HG03558 (cell line): ENCODE measurements around the gene CIITA.
"Not testable (repeated sequence)": the region's sequence is repeated elsewhere in the genome, so short reads cannot be mapped to it uniquely, and the experiment has no call there.

Experiments used
- ATAC-seq: cut with Tn5 transposase; IDR thresholded peaks from one replicate; pipeline ENCODE4 v1.9.1; 2021; ENCODE audit warnings: moderate number of reproducible peaks; ENCODE audit not compliant: unreplicated experiment; ENCODE audit errors: extremely low read depth

CIITA gene

DNA sequence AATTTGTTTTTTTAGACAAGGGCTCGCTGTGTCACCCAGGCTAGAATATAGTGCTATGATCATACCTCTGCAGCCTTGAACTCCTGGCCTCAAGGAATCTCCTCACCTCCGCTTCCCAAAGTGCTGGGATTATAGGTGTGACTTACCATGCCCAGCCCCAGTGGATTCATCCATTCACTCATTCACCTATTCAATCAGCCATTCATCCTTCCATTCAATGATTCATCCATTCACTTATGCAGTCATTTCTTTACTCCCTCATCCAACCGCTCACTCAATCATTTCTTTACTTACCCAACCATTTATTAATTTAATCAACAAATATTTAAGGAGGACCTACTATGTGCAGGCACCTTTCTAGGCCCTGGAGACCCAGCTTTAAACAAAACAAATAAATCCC is 39.5 kb downstream of the CIITA start:
- ATAC-seq: no peak

DNA sequence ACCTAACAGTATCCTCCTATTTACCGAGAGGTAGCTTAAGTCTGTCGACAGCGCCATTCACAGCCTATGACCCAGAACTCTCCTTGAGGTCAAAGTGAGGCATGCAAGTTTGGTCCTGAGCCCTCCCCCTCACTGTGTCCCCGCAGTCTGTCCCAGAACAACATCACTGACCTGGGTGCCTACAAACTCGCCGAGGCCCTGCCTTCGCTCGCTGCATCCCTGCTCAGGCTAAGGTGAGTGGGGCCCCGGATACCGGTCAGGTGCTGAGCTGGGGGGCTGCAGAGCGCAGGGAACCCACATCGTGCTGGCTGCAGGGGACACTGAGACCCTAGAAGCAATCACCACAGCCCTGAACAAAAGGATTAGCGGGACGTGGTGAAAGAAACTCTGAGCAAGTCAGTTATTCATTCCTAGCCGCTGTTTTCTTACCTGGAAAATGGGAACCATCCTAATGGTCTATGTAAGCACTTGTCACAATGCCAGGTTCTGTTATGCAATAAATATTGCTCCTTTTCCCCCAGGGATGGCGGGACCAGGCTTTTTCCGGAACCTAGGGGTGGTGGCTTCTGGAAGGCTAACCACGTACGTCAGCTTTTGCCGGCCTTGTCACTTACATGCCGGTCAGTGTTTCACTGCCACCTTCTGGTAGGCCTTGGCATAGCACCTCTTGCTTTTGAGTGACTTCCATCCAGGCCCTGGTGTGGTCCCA is 41.4 kb downstream of the CIITA start:
- ATAC-seq: no peak

DNA sequence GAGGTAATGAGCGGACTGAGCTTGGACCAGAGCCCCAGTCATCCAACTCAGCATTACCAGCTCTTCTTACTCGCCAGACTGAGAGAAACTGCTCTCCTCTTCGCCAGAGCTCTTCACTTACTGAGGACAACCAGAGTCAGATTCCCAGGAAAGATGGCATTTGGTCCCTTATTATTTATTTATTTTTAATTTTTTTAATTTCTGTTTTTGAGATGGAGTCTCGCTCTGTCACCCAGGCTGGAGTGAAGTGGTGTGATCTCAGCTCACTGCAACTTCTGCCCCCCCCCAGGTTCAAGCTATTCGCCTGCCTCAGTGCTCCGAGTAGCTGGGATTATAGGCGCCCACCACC is 42.0 kb downstream of the CIITA start:
- ATAC-seq: no peak

DNA sequence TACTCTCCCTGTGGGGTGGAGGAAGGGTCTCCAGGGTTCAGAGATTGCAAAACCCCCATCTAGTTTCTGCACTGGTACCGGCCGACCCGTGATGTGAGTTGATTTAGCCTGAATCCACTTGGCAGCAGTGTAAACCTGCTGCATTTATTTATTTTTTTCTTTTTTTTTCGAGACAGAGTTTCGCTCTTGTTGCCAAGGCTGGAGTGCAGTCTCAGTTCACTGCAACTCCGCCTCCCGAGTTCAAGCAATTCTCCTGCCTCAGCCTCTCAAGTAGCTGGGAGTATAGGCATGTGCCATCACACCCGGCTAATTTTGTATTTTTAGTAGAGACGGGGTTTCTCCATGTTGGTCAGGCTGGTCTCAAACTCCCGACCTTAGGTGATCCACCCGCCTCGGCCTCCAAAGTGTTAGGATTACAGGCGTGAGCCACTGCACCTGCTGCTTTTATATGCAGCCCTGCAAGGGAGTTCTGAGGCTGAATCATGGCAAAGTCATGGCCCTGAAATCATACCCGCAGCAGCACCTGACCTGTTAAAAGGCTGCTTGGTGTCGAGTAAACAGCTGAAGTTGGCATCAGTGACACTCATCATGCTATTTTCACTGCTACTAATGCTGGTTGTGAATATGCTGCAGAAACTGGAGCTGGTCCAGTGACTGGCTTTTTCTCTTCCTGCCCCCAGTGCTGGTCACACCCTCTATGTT is 43.9 kb downstream of the CIITA start:
- no peak for ATAC-seq

DNA sequence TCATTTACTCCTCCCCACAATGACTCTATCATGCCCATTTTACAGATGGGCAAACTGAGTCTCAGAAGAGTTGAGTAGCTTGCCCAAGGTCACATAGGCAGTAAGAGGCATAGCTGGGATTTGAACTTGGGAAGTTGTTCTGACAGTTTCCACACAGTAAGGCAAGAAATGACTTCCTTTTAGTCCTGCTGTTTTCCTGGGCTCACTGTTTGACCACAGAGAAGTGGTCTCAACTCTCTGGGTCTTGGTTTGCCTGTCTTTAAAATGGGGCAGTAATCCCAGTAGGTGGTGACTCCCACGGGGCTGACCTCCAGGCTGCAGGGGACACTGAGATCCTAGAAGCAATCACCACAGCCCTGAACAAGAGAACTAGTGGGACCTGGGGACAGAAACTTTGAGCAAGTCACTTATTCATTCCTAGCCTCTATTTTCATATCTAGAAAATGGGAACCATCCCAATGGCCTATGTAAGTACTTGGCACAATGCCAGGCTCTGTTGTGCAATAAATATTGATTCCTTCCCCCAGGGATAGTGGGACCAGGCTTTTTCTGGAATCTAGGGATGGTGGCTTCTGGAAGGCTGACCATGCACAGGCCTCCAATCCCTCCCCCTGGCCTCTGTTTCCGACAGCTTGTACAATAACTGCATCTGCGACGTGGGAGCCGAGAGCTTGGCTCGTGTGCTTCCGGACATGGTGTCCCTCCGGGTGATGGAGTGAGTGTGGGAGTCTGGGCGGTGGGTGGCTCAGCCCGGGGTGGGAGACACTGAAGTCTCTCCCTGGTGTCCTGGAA is 44.7 kb downstream of the CIITA start:
- ATAC-seq: no peak

DNA sequence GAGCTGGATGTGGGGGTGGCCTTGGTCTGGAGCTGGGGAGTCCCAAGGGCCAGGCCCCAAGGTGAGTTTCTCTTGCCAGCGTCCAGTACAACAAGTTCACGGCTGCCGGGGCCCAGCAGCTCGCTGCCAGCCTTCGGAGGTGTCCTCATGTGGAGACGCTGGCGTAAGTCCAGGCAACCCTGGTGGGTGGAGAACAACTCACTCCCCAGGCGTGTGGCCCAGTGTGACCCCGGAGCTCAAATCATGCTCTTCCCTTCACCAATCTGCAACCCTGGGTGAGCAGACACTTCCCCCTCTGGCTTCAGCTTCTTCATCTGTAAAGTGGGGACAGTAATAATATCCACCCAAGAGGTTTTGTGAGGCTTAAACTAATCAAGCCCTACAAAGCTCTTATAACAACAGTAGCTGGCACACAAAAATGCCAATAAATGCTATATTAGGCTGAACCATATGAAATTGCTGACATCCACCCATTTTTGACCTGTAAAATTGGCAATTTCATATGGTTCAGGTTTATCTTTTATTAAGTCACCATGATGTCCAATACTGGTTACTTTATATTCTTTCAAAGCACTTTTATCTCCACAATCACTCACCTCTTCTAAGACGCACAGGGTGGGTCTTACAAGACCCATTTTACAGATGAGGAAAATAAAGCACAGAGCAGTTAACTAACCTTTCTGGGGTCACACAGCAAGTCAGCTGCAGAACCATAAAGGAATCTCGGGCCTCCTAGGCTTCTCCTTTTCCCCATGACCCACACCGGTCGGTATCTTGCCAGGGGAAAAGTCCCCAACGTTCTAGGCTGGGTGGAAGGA is 45.5 kb downstream of the CIITA start:
- ATAC-seq: no peak

DNA sequence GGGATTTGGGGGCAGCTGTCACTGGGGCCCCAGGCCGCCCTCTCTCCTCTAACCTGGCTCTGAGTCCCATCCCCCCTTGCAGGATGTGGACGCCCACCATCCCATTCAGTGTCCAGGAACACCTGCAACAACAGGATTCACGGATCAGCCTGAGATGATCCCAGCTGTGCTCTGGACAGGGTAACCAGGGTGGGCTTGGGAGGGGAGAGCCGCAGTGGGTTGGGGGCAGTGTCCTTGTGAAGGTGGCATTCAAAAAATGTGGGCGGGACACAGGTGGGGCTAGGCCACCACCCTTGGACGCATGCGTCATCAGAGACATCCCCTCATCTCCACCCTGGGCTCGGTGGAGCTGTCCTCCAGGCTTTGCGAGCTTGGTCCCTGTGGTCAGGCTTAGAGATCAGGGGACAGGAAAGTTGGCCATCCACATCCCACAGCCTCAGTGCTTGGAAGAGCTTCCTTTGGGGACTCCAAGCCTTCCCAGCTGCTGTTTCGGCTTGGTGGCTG is 46.2 kb downstream of the CIITA start:
- no peak for ATAC-seq

DNA sequence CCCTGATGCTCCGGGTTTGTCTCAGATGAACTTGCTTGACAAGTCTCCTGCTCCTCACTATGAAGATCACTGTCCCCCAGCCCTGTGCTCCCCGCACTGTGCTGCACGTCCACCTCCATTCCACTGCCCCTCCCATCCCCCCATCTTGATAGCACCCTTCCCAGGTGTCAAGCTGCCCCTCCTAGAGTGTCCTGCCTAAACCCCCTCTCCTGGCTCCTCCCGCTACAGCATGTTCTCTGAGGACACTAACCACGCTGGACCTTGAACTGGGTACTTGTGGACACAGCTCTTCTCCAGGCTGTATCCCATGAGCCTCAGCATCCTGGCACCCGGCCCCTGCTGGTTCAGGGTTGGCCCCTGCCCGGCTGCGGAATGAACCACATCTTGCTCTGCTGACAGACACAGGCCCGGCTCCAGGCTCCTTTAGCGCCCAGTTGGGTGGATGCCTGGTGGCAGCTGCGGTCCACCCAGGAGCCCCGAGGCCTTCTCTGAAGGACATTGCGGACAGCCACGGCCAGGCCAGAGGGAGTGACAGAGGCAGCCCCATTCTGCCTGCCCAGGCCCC is 46.7 kb downstream of the CIITA start:
- ATAC-seq: no peak

DNA sequence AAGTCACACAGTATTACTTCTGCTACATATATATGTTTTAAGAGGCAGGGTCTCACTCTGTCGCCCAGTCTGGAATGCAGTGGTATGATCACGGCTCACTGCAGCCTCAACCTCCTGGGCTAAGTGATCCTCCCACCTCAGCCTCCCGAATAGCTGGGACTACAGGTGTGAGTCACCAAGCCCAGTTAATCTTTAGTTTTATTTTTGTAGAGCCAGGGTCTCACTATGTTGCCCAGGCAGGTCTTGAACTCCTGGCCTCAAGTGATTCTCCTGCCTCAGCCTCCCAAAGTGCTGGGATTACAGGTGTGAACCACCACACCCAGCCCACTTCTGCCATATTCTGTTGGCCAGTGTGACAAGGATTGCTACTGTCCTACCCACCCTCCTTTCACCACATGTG is 48.3 kb downstream of the CIITA start:
- ATAC-seq: not testable (repeated sequence)

DNA sequence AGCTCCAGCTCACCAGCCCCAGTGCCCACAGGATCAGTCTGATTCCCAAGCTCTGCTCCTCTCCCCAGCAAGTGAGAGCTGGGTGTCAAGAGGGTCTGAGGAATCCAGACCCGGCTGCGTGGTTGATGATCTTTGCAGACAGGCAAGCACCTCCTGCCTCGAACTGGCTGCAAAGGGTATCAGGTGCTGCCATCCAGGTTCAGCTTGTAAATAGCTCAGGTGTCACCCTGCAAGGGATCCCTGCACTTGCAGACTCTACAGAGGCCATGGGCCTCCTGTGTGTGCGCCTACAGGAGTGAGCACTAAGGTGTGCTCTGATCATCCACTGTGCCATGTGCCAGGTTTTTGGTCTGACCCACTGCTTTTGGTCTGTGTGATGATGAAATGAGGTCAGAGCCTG is 49.1 kb downstream of the CIITA start:
- no peak for ATAC-seq

DNA sequence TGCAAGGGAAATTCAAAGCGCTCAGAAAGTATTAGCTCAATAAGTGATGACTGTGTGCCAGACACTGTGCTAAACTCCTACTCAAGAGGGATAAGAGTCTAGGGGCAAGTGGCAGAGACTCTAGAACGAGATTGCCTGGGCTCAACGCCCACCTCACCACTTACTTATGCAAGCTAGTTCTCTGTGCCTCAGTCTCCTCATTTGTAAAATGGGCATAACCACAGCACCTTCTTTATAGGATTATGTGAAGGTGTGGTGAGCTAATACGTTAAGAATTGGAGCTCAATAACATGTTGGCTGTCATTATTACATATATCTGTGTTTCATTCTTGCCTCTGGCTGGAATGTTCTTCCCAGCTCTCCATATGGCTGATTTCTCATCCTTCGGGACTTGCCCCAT is 49.9 kb downstream of the CIITA start:
- ATAC-seq: no peak

DNA sequence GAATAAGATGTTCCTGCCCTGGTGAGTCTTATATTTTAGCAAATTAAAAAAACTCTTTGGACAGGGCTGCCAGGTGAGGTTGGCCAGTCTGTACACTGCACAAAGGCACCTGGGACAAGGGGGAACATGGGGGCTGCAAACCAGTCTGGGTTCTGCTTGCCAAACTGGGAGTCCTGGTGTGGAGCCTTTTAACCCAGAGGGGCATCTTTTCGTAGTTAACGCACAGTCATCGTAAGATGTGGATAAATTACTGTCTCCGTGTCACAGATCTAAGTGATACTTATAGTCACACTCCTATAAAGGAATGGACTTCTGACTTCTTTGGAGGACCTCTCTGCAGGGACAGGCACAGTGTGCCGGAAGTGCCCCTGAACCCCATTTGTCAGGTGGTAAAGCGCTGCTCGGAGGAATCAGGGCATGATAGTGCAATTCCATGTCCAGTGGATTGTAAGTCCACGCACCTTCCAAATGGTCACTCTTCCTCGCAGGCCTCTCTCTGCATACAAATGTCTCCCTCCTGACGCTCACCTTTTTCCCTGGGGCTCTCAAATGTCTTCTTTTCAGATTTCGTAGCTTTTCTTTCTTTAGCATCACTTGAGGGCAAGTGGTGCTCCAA is 50.6 kb downstream of the CIITA start:
- no peak for ATAC-seq

DNA sequence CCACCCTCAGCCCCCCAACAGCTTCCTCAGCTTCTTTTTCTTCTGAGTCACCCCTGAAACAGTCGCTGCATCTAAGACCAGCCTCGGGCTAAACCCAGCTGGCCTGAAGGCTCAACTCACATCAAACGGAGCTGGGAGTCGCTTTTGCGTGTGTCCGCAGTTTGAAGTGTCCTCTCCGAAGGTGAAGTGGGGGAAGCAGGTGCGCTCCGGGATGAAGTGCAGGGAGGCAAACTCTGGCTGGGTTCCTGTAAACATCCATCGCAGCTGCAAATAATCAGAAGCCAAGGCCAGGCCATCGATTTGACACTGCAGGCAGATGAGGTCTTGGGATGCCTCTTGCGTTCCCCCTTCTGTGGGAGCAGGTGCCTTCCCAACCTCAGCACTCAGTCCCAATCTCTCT is 52.1 kb downstream of the CIITA start:
- ATAC-seq: not testable (repeated sequence)

DNA sequence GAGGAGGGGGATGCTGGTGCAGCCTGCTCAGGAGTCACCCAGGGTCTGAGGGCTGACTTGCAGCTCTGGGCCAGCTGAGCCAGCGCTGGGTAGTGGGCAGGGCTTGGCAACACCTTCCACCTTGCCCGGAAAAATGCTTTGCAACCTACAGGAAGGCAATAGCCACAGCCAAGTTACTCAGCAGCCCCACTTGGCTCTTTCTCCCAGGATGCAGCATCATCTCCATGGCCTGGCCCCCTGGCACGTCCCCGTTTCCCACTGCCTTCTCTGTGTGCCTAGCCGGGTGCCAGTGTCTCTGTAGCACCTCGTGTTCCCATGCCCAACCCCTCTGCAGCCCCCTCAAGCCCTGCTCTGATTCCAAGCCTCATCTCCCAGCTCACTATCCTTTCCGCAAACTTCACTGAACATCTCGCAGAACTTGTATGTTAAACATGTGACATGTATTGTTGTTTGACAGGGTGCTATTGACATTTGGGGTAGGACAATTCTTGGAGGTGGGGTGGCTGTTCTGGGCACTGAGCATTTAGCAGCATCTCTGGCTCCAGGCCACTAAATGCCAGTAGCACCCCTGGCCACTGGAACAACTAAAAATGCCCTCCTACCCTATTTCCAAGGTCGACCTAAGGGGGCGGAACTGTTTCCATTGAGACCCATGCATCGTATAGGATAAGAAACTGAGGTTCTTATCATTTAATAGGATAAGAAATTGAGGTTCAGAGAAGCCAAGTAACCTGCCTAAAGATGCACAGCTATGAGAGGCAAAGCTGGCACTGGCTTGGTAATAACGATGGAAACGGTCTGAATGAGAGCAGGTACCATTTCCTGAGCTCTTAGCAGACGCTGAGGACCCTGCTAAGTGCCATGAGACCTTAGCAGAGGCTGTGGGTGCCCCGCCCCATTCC is 53.1 kb downstream of the CIITA start:
- no peak for ATAC-seq

DNA sequence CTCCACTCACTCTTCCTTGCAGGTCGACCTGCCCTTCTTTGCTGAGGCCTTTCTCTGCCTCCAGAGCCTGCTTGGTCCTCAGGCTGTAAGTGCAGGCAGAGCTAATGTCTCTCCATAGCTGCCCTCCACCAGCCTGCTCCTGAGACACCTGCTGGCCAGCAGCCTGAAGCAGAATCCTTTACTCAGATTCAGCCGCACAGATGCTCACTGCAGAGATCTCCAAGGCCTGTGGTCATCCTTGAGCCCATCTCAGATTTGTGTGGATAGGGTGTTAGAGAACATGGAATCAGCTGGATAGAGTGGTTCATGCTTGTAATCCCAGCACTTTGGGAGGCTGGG is 53.7 kb downstream of the CIITA start:
- no peak for ATAC-seq

DNA sequence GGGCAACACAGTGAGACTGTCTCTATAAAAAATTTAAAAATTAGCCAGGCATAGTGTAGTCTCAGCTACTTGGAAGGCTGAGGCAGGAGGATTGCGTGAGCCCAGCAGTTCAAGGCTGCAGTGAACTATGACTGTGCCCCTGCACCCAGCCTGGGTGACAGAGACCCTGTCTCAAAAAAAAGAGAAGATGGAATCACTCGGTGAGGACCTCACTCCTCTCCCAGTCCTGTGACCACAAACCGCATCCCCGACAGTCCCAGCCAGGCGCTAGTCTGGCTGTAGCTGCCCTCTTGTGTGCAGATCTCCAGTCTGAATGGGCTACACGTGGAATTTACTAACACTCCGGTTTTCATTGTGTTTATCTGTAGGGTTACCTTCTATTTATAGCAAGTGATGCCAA is 54.1 kb downstream of the CIITA start:
- no peak for ATAC-seq

DNA sequence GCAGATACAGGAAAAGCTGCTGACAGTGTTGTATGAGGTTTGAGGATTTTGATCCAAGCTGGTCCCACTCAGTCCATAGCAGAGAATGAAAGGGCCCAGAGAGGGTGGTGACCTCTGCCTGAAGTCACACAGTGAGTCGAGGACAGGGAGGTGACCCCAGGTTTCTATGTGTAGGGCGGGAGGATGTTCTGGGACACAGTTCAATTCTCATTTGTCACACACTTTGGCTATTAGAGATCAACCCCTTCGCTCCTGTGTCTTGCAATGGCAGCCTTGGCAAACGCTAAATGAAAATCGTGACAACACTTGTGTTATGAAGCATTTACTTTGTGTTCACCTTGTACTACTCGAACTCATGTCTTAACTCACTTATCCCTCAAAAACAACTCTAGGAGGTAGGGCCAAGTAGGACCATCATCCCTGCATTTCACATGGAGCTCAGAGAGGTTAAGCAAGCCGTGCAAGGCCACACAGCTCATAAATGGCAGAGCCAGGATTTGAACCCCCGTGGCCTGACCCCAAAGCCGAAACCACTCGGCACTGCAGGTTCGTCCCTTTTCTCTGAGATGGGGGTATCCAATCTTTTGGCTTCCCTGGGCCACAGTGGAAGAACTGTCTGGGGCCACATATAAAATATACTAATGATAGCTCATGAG is 55.1 kb downstream of the CIITA start:
- ATAC-seq: no peak

DNA sequence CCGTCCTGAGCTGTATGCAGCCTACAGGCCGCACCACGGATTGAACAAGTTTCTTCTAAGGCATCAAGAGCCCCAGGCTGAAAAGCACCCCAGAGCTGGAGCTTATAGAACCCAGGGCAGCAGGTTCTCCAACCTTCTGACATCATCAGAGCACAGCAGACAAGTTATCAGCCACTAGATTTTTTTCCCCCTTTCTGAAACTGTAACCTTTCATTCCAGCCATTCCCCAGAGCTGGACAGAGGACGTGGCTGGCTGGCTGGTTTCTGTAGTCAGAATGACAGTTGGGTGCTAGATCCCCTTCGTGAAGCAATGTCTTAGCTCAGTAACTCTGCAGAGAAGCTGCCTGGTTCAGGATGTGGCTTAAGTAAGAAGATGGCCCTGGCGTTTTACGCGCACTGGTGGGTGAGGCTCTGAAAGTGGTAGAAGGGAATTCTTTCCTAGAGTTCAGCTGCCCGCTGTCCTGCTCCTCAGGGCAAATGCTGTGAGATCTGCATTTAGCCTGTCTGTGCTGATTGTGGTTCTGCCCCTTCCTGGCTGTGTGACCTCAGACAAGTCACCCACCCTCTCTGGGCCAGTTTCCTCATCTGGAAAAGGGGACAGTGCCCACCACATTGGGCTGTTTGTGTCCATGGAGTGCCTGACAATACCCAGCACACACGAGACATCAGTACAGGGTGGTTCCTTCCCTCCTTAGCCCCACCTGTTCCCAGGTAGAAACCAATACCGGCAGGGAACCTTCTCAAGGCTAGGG is 56.1 kb downstream of the CIITA start:
- ATAC-seq: no peak
